ENCODE results near the gene SORL1.

- TF ChIP-seq, protein P1, sequence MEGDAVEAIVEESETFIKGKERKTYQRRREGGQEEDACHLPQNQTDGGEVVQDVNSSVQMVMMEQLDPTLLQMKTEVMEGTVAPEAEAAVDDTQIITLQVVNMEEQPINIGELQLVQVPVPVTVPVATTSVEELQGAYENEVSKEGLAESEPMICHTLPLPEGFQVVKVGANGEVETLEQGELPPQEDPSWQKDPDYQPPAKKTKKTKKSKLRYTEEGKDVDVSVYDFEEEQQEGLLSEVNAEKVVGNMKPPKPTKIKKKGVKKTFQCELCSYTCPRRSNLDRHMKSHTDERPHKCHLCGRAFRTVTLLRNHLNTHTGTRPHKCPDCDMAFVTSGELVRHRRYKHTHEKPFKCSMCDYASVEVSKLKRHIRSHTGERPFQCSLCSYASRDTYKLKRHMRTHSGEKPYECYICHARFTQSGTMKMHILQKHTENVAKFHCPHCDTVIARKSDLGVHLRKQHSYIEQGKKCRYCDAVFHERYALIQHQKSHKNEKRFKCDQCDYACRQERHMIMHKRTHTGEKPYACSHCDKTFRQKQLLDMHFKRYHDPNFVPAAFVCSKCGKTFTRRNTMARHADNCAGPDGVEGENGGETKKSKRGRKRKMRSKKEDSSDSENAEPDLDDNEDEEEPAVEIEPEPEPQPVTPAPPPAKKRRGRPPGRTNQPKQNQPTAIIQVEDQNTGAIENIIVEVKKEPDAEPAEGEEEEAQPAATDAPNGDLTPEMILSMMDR (IDR thresholded peaks at IDR 0.05; ENCODE audit: poor library complexity, severe bottlenecking) = no peak
- TF ChIP-seq POLR2AphosphoS5 (IDR thresholded peaks at IDR 0.05) = no peak
- TF ChIP-seq EP300 (conservative IDR thresholded peaks at IDR 0.05; ENCODE audit: poor library complexity, severe bottlenecking) = no peak
- TF ChIP-seq MXI1 (conservative IDR thresholded peaks at IDR 0.05; ENCODE audit: poor library complexity, severe bottlenecking) = no peak
- TF ChIP-seq, protein P2, sequence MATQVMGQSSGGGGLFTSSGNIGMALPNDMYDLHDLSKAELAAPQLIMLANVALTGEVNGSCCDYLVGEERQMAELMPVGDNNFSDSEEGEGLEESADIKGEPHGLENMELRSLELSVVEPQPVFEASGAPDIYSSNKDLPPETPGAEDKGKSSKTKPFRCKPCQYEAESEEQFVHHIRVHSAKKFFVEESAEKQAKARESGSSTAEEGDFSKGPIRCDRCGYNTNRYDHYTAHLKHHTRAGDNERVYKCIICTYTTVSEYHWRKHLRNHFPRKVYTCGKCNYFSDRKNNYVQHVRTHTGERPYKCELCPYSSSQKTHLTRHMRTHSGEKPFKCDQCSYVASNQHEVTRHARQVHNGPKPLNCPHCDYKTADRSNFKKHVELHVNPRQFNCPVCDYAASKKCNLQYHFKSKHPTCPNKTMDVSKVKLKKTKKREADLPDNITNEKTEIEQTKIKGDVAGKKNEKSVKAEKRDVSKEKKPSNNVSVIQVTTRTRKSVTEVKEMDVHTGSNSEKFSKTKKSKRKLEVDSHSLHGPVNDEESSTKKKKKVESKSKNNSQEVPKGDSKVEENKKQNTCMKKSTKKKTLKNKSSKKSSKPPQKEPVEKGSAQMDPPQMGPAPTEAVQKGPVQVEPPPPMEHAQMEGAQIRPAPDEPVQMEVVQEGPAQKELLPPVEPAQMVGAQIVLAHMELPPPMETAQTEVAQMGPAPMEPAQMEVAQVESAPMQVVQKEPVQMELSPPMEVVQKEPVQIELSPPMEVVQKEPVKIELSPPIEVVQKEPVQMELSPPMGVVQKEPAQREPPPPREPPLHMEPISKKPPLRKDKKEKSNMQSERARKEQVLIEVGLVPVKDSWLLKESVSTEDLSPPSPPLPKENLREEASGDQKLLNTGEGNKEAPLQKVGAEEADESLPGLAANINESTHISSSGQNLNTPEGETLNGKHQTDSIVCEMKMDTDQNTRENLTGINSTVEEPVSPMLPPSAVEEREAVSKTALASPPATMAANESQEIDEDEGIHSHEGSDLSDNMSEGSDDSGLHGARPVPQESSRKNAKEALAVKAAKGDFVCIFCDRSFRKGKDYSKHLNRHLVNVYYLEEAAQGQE (IDR thresholded peaks at IDR 0.05; ENCODE audit: borderline replicate concordance) = no peak
- no peak for TF ChIP-seq EZH2 (IDR thresholded peaks at IDR 0.05; ENCODE audit: borderline replicate concordance, insufficient read depth, low read length, poor library complexity, severe bottlenecking)
Observed at GRCh38 chr11:121474680-121475079, 22.6 kb downstream of the SORL1 start.

Measured in neural cell (in vitro differentiated cells).